GM19463 (cell line): ENCODE measurements around the gene RGS3.
A peak's percentile ranks its signal among the peaks of the same experiment; 100 is the strongest.

Experiments
- ATAC-seq: cut with Tn5 transposase; IDR thresholded peaks from one replicate; pipeline ENCODE4 v1.9.1; 2021; ENCODE audit warnings: mild to moderate bottlenecking, moderate library complexity; ENCODE audit not compliant: unreplicated experiment

RGS3 gene

DNA sequence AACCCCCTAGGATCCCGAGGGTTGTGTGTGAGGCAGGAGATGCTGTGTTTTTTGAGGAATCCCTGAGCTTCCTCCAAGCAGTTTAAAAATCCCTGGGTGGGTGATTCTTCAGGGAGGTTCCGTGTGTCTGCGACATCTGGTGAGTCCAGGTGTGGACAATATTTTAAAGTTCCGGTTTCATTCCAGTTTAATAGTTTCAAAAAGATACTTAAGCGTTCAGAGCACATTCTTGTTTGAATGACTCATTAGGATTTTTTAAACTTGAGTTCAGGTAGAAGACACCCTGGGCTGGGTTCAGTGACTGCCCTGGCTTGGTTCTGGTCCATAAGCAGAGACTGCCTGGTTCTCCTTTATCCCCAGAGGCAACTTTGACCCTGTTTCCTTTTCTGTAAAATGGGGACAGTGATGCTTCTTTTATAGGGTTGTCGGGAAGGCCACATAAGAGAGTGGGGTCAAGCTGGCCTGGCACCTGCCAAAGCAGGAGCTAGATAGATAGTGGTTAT is 119.2 kb downstream of the RGS3 start:
- no peak for ATAC-seq

GRCh38 chr9:113583511-113584427 is 120.2 kb downstream of the RGS3 start:
- no peak for ATAC-seq

DNA sequence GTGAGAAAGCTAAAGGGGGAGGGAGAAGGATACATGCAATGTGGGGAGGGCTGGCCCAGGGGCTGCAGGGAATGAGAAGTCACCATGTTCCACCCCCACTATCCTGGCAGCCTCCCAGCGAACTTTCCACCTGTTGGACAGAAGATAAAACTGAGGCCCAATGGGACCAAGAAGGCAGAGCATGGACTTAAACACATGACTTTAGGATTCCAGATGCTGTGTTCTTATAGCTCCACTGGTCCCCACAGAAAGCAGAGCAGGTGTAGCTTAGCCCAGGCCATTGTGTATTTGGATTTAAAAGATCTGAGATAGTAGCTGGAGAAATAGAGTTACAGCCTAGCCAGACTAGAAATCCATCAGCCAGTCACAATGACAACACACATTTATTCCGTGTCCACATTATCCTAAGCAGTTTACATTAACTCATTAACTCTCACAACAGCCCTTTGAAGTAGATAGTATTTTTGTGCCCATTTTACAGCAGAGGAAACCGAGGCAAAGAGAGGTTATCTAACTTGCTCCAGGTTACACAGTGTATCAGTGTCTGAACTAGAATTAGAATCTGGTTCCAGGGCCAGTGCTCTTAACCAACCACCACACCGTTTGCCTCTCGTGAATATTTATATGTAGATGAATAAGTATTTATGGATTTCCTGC is 121.0 kb downstream of the RGS3 start:
- no peak for ATAC-seq

GRCh38 chr9:113585085-113585442 is 121.5 kb downstream of the RGS3 start:
- ATAC-seq = no peak

GRCh38 chr9:113585555-113585954 is 122.0 kb downstream of the RGS3 start:
- ATAC-seq = no peak

DNA sequence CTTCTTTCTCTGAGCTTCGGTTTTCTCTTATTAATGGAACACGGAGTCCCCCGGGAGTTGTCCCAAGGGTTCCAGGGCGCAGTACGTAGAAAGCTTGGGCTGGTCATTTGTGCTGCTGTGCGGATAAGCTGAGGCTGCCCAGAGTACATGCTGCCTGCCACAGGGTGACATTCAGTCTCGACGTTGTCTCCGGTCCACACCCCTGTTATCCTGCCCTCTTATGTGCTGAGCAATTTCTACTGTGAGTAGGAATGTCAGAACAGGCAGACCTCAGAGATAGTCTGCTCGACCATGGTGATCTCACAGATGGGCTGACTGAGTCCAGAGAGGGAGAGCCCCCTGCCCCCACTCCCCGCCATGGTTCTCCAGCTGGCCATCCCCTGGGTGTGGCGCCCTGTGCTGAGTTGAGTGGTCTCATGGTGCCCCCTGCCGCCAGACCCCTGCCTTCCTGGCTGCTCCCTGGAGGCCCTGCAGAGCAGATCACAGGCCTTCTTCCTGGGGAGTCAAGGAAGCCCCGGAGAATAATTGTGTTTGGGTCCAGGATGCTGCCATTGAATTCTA is 124.0 kb downstream of the RGS3 start:
- ATAC-seq = no peak

- no peak for ATAC-seq
Measured at GRCh38 chr9:113588242-113588810, 124.8 kb downstream of the RGS3 start.

- ATAC-seq = no peak
Measured at GRCh38 chr9:113588936-113589335, 125.4 kb downstream of the RGS3 start.

DNA sequence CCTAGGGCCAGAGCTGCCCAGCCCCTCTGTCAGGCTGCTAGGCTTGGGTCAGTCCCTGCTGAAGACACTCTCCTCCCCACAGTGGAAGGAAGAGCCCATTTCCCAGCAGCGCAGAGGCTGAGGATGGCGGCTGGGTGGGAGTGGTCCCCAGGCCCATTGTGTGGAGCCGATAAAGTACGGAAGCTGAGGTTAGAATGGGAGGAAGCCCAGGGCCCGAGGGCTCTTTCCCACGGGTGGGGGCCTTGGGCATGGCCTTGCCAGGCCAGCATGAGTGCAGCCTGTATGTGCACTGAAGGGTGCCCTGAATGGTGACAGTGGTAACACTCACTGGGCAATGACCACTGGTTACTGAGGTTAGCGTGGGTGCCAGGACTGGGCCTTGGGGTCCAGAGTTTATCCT is 125.9 kb downstream of the RGS3 start:
- no peak for ATAC-seq

- ATAC-seq = no peak
Measured at GRCh38 chr9:113589890-113590289, 126.4 kb downstream of the RGS3 start.

DNA sequence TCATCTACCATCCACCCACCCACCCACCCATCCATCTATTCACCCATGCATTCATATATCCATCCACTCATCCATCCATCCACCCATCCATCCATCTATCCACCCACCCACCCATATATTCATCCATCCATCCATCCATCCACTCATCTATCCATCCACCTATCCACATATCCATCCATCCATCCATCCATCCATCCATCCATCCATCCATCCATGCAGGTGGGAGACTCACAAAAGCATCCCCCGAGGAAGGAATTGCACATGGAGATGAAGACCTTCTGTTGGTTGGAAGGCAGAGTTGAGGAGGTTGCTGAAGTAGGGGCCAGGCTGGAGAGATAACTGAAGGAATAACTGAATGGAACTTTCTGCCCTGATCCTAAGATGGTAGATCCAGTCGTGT is 126.9 kb downstream of the RGS3 start:
- no peak for ATAC-seq

DNA sequence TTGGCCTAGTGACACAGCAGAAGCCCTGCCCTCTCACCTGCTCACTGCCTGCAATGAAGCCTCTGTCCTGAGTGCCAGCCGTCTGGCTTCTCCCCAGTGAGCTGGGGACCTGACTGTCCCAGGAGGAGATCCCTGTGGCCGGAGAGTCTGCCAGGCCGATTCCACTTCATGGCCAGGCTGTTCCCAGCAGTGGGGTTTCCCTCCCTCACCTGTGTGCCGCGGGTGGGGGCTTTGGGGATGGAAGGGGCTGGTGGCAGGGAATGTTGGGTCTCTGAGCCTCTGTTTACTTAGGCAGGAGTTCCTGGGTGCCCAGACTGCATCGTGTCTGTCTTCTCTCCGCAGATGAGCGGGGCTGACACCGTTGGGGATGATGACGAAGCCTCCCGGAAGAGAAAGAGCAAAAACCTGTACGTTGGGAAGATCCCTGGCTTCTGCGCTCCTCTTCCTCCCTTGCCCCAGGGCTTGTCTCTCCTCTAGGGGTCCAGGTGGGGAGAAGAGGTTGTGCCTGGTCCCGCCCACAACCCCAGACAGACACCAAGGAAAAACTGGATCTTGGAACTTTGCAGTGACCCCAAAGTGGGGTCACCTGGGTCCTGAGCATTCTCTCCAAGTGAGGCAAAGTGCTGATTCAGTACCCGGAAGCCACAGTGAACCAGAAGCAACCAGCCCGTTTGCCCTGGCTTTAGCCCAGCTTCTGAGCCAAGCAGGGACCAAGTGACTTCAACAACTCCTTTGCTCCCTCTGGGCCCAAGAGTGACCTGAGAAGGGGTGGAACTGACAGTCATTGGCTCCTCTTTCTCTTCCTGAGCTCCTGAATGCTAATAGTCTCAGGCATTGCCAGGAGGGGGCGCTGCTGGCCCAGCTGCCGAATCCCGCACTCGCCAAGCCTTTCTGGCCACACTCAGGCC is 127.7 kb downstream of the RGS3 start:
- ATAC-seq = peak; percentile 34

GRCh38 chr9:113591899-113592625 is 128.5 kb downstream of the RGS3 start:
- no peak for ATAC-seq

DNA sequence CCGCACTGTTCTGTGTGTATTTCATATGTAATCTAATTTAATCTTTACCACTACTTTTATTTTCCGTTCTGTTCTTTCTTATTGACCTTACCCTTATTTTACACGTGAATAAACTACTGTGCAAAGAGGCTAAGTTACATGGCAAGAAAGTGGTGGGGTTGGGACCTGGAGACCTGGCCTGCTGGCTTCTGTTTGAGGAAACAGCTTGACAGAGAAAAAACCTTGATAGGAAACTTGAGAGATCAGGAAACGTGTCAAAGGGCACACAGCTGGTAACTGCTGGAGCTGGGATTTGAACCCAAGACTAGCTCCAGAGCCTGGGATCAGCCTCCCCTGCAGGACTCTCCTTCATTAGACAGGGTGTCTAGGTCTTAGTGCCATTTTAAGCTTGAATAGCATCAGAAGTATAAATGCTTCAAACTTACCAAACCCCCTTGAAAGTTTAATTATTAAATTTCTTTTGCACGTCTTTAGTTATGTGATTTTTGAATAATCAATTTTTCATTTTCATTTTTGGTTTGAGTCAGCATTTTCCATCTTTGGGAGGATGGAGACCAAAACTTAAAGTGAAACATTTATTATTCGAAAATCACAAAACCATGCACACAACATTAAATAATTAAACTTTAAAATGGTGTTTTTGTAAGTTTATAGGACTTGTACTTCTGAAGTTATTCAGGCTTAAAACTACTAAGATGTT is 129.5 kb downstream of the RGS3 start:
- no peak for ATAC-seq

GRCh38 chr9:113593682-113594281 is 130.3 kb downstream of the RGS3 start:
- peak; percentile 87 for ATAC-seq

DNA sequence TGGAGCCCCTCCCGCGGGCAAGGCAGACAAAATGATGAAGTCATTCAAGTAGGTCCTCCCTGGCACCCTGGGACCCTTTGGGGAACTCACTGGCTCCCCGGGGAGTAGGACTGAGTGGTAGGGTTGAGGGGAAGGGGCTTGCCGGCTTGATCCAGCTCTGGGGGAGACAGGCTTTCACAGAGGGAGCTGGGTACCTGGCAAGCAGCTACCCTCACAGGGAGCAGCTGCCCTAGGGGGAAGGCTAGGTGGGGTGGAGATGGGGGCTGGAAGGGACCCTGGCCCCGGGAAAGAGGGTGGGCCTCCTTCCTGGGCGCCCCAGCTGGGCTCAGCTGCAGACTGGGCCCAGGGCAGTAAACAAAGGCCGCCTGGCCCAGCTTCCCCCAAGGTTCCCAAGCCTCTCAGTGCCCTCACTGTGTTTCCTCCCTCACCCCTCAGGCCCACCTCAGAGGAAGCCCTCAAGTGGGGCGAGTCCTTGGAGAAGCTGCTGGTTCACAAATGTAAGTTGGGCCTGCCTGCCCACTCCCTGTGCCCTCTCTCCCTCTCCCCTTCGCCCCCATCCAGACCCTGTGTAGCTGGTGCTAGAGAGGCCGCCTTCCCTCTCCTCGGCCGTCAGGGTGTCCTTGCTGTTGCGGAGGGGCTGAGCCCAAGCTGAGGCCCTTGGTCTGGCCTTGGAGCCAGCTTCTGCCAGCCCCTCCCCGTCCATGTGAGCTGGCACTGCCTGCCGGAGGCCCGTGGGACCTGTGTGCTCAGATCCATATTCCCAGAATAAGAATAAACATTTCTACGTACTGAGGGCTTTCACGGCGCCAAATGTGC is 131.2 kb downstream of the RGS3 start:
- ATAC-seq = no peak

- no peak for ATAC-seq
Measured at GRCh38 chr9:113596616-113597320, 133.2 kb downstream of the RGS3 start.
